Lower lobe of right lung (tissue), 2 donors: ENCODE data around the gene DNAAF1. TPM values are rescaled to one million over a fixed set of nuclear protein-coding genes. Genes with fewer than 3 reads are reported as not detected.

Experiments
- ATAC-seq, 2 donors: fragments of 200-7000 bp; cut with Tn5 transposase; one replicate each; pipeline ENCODE4 v1.9.1; 2020 to 2022; ENCODE audit warnings: mild to moderate bottlenecking in 2 of 2, moderate library complexity in 2 of 2
- DNase-seq: peaks from one replicate; pipeline ENCODE4 v3.0.0-alpha.2; 2020
- H3K27ac ChIP-seq: fragments of 200-600 bp; one replicate; pipeline ENCODE4 v1.8.0; 2022
- H3K27me3 ChIP-seq: fragments of 200-600 bp; one replicate; pipeline ENCODE4 v1.8.0; 2022; ENCODE audit warnings: low read depth
- H3K36me3 ChIP-seq: fragments of 200-600 bp; one replicate; pipeline ENCODE4 v1.8.0; 2022; ENCODE audit warnings: mild to moderate bottlenecking
- H3K4me1 ChIP-seq: fragments of 200-600 bp; one replicate; pipeline ENCODE4 v1.8.0; 2022
- H3K4me3 ChIP-seq: fragments of 200-600 bp; one replicate; pipeline ENCODE4 v1.8.0; 2022; ENCODE audit warnings: mild to moderate bottlenecking
- H3K9me3 ChIP-seq: fragments of 200-600 bp; one replicate; pipeline ENCODE4 v1.8.0; 2022
- CTCF ChIP-seq: fragments of 200-600 bp; IDR thresholded peaks from one replicate; pipeline ENCODE4 v1.8.0; 2022; ENCODE audit warnings: antibody characterized with exemption, mild to moderate bottlenecking
- intact Hi-C: fragments of 100-400 bp; cut with DNase I; formaldehyde crosslinking; loops from one replicate; pipeline ENCODE4 v1.11.0; 2022
- total RNA-seq: library from RNA; stranded (reverse); fragmentation: NEBNext Ultra II Directional; extraction: Animal tissue kit (Norgen Biotek cat#: 25700); gene quantifications from one replicate; pipeline ENCODE4 v1.2.1, GENCODE V29; 2021
- donor health status: DM: no; HTN: yes; CAD: no; lungs with severe emphysema.

The DNAAF1 gene
- total RNA-seq, 1 donor from 2014 or later = 18.8 TPM

GRCh38 chr16:84220851-84221250 lies 75.7 kb downstream of the DNAAF1 start:
- no peak for ATAC-seq
- H3K9me3 ChIP-seq = no peaks in the 10 kb centered on the region
- H3K36me3 ChIP-seq = no peaks in the 10 kb centered on the region
- H3K27me3 ChIP-seq = no peaks in the 10 kb centered on the region
- TF ChIP-seq CTCF = no peak
- no peak overlapping the region for H3K4me3 ChIP-seq
- DNase-seq = no peak
- no peak overlapping the region for H3K27ac ChIP-seq
- intact Hi-C loops = no loop called here
- no peaks in the 10 kb centered on the region for H3K4me1 ChIP-seq

- no peaks in the 10 kb centered on the region for H3K9me3 ChIP-seq
- intact Hi-C loops = no loop called here
- no peak overlapping the region for H3K27ac ChIP-seq
- no peak for TF ChIP-seq CTCF
- peaks cover 6% of the 10 kb centered on the region for H3K4me1 ChIP-seq
- H3K36me3 ChIP-seq = no peaks in the 10 kb centered on the region
- no peak overlapping the region for H3K4me3 ChIP-seq
- H3K27me3 ChIP-seq = no peaks in the 10 kb centered on the region
- no peak for DNase-seq
- ATAC-seq = no peak
These were observed 78.3 kb downstream of the DNAAF1 start for GRCh38 chr16:84223456-84223855.

GRCh38 chr16:84224554-84224953 lies 79.4 kb downstream of the DNAAF1 start:
- H3K4me3 ChIP-seq = no peak overlapping the region
- H3K4me1 ChIP-seq = peaks cover 6% of the 10 kb centered on the region
- H3K36me3 ChIP-seq = no peaks in the 10 kb centered on the region
- no peaks in the 10 kb centered on the region for H3K27me3 ChIP-seq
- no peak overlapping the region for H3K27ac ChIP-seq
- DNase-seq (no peak), ATAC-seq (no peak)
- no peaks in the 10 kb centered on the region for H3K9me3 ChIP-seq
- intact Hi-C loops = no loop called here
- no peak for TF ChIP-seq CTCF

- no peak for DNase-seq
- Histone ChIP-seq H3K9me3 (no peaks in the 10 kb centered on the region), H3K27me3 (no peaks in the 10 kb centered on the region), H3K27ac (no peak overlapping the region), H3K4me3 (no peak overlapping the region), H3K36me3 (no peaks in the 10 kb centered on the region), H3K4me1 (peaks cover 6% of the 10 kb centered on the region)
- TF ChIP-seq CTCF = no peak
- no peak for ATAC-seq
- intact Hi-C loops = no loop called here
These were observed 80.0 kb downstream of the DNAAF1 start for GRCh38 chr16:84225126-84225525.

- ATAC-seq (no peak), DNase-seq (no peak)
- no peaks in the 10 kb centered on the region for H3K27me3 ChIP-seq
- H3K4me3 ChIP-seq = no peak overlapping the region
- intact Hi-C loops = no loop called here
- peaks cover 6% of the 10 kb centered on the region for H3K4me1 ChIP-seq
- TF ChIP-seq CTCF = no peak
- H3K36me3 ChIP-seq = no peaks in the 10 kb centered on the region
- no peaks in the 10 kb centered on the region for H3K9me3 ChIP-seq
- H3K27ac ChIP-seq = no peak overlapping the region
These were observed 80.5 kb downstream of the DNAAF1 start for GRCh38 chr16:84225571-84225970.

GRCh38 chr16:84226026-84226425 lies 80.9 kb downstream of the DNAAF1 start:
- Histone ChIP-seq H3K36me3 (no peaks in the 10 kb centered on the region), H3K4me3 (no peak overlapping the region), H3K4me1 (peaks cover 6% of the 10 kb centered on the region), H3K9me3 (no peaks in the 10 kb centered on the region), H3K27ac (no peak overlapping the region), H3K27me3 (no peaks in the 10 kb centered on the region)
- intact Hi-C loops = no loop called here
- ATAC-seq (no peak), DNase-seq (no peak)
- TF ChIP-seq CTCF = no peak
